Left lung (tissue), 10 donors: ENCODE measurements around the gene MOB3B. TPM values are rescaled to one million over a fixed set of nuclear protein-coding genes. Genes with fewer than 3 reads are reported as not detected.
"Not testable (repeated sequence)": the region's sequence is repeated elsewhere in the genome, so short reads cannot be mapped to it uniquely, and the experiment has no call there.

ENCODE experiments used
- ATAC-seq: fragments of 200-7000 bp; cut with Tn5 transposase; one replicate; pipeline ENCODE4 v1.9.1; 2020; ENCODE audit warnings: moderate library complexity
- DNase-seq, 4 donors: peaks; one replicate each; pipeline ENCODE4 v3.0.0-alpha.2; 2013 to 2020
- H3K27ac ChIP-seq, 2 donors: fragments of 200-600 bp; sonication (generic) in 1 of 2; one replicate each; pipeline versions ENCODE4 v1.5.0 to v1.8.0; 2020 to 2021
- H3K27me3 ChIP-seq, 2 donors: fragments of 200-600 bp; sonication (generic) in 1 of 2; one replicate each; pipeline versions ENCODE4 v1.5.0 to v1.8.0; 2020 to 2021
- H3K36me3 ChIP-seq, 2 donors: fragments of 200-600 bp; sonication (generic) in 1 of 2; one replicate each; pipeline versions ENCODE4 v1.5.0 to v1.8.0; 2020 to 2021
- H3K4me1 ChIP-seq, 2 donors: fragments of 200-600 bp; one replicate each; pipeline ENCODE4 v1.8.0; 2021
- H3K4me3 ChIP-seq, 2 donors: fragments of 200-600 bp; sonication (generic) in 1 of 2; one replicate each; pipeline versions ENCODE4 v1.5.0 to v1.8.0; 2020 to 2021; ENCODE audit warnings: mild to moderate bottlenecking in 1 of 2
- H3K9me3 ChIP-seq, 2 donors: fragments of 200-600 bp; sonication (generic) in 1 of 2; one replicate each; pipeline versions ENCODE4 v1.5.0 to v1.8.0; 2020 to 2021
- intact Hi-C, 2 donors: fragments of 100-400 bp; cut with DNase I; formaldehyde crosslinking; loops; one replicate each; pipeline versions ENCODE4 v1.11.2 to v1.14.2; 2022
- polyA plus RNA-seq, 6 donors: library from polyadenylated mRNA; unstranded; fragments of 120-200 nt; gene quantifications; one replicate each; pipeline ENCODE4 v1.2.1, GENCODE V29; 2013; ENCODE audit not compliant: insufficient read length in 6 of 6
- total RNA-seq, 2 donors: library from RNA; stranded (reverse); fragmentation: NEBNext Ultra II Directional; extraction: Animal tissue kit (Norgen Biotek cat#: 25700); gene quantifications; one replicate each; pipeline ENCODE4 v1.2.1, GENCODE V29; 2021
- TF ChIP-seq, protein P1 (sequence below), 2 donors: fragments of 200-600 bp; sonication (generic) in 1 of 2; IDR thresholded peaks; one replicate each; pipeline versions ENCODE4 v1.5.0 to v1.8.0; 2021; ENCODE audit warnings: antibody characterized with exemption in 2 of 2
- donor health status: DM: no; HTN: yes; CAD: no.
- donor health status: DM: no; HTN: no; CAD: no.

Gene MOB3B
- total and polyA plus RNA-seq, 8 donors, result 7.2 to 18.3 (median 15.8) TPM

- Histone ChIP-seq H3K9me3 (no peaks in the 10 kb centered on the region), H3K27ac (no peak overlapping the region), H3K4me3 (no peak overlapping the region), H3K36me3 (no peaks in the 10 kb centered on the region), H3K27me3 (no peaks in the 10 kb centered on the region), H3K4me1 (no peaks in the 10 kb centered on the region)
- no peak for DNase-seq
- TF ChIP-seq, protein P1, sequence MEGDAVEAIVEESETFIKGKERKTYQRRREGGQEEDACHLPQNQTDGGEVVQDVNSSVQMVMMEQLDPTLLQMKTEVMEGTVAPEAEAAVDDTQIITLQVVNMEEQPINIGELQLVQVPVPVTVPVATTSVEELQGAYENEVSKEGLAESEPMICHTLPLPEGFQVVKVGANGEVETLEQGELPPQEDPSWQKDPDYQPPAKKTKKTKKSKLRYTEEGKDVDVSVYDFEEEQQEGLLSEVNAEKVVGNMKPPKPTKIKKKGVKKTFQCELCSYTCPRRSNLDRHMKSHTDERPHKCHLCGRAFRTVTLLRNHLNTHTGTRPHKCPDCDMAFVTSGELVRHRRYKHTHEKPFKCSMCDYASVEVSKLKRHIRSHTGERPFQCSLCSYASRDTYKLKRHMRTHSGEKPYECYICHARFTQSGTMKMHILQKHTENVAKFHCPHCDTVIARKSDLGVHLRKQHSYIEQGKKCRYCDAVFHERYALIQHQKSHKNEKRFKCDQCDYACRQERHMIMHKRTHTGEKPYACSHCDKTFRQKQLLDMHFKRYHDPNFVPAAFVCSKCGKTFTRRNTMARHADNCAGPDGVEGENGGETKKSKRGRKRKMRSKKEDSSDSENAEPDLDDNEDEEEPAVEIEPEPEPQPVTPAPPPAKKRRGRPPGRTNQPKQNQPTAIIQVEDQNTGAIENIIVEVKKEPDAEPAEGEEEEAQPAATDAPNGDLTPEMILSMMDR (IDR thresholded peaks at IDR 0.05), result no peak
- intact Hi-C loops, result no loop called here
- no peak for ATAC-seq
Measured at GRCh38 chr9:27451207-27451797, 78.3 kb downstream of the MOB3B start.

DNA sequence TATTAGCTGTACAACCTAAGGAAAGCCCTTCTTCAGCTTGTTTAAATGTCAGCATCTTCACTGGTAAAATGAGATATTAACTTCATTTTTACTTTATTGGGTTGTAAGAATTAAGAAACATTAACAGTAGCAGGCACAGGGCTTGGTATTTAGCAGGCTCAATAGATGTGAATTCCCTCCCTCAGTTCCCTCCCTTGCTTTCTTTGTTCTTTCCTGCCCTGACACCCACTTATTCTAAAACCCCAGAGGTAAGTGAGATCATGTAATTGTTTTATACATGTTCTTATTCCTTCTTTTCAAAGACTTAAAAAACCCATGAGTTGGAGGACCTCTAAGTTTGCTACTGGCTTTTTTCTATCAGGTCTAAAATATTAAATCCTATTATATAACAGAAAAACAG is 78.9 kb downstream of the MOB3B start:
- ATAC-seq, result no peak
- no peaks in the 10 kb centered on the region for H3K9me3 ChIP-seq
- no peaks in the 10 kb centered on the region for H3K36me3 ChIP-seq
- H3K4me3 ChIP-seq, result no peak overlapping the region
- intact Hi-C loops, result no loop called here
- no peaks in the 10 kb centered on the region for H3K27me3 ChIP-seq
- H3K4me1 ChIP-seq, result no peaks in the 10 kb centered on the region
- no peak for DNase-seq
- TF ChIP-seq, protein P1 (IDR thresholded peaks at IDR 0.05), result no peak
- no peak overlapping the region for H3K27ac ChIP-seq

DNA sequence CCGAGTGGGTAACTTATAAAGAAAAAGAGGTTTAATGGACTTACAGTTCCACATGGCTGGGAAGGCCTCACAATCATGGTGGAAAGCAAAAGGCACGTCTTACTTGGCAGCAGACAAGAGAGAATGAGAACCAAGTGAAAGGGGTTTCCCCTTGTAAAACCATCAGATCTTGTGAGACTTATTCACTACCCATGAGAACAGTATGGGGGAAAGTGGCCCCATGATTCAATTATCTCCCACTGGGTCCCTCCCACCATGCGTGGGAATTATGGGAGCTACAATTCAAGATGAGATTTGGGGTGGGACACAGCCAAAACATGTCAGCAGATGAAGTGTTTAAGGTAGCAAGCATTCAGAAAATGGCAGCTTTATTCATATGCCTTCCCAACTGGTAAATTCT is 81.3 kb downstream of the MOB3B start:
- H3K27me3 ChIP-seq, ATAC-seq, DNase-seq, intact Hi-C loops, H3K4me3 ChIP-seq, H3K27ac ChIP-seq, H3K4me1 ChIP-seq, H3K9me3 ChIP-seq, H3K36me3 ChIP-seq: not testable (repeated sequence)

GRCh38 chr9:27447031-27447683 is 82.5 kb downstream of the MOB3B start:
- ATAC-seq (no peak), DNase-seq (no peak)
- intact Hi-C loops, result no loop called here
- TF ChIP-seq, protein P1 (IDR thresholded peaks at IDR 0.05), result no peak
- no peaks in the 10 kb centered on the region for H3K27me3 ChIP-seq
- H3K27ac ChIP-seq, result no peak overlapping the region
- H3K9me3 ChIP-seq, result no peaks in the 10 kb centered on the region
- H3K36me3 ChIP-seq, result no peaks in the 10 kb centered on the region
- H3K4me3 ChIP-seq, result no peak overlapping the region
- no peaks in the 10 kb centered on the region for H3K4me1 ChIP-seq

- H3K27me3 ChIP-seq, result no peaks in the 10 kb centered on the region
- no peak overlapping the region for H3K27ac ChIP-seq
- H3K4me3 ChIP-seq, result no peak overlapping the region
- TF ChIP-seq, protein P1 (IDR thresholded peaks at IDR 0.05), result no peak
- H3K4me1 ChIP-seq, result no peaks in the 10 kb centered on the region
- no peaks in the 10 kb centered on the region for H3K9me3 ChIP-seq
- DNase-seq (no peak), ATAC-seq (no peak)
- H3K36me3 ChIP-seq, result no peaks in the 10 kb centered on the region
- intact Hi-C loops, result no loop called here
Measured at GRCh38 chr9:27445688-27446087, 83.9 kb downstream of the MOB3B start.
